Measurements from ENCODE around the gene CLDN9. TPM values are rescaled to one million over a fixed set of nuclear protein-coding genes. Genes with fewer than 3 reads are reported as not detected.

CLDN9 gene
- total and polyA plus RNA-seq, 2 donors (not counting 1 experiment from before 2014, with no cell fraction given), result 0.04 TPM; not detected in 1

GRCh38 chr16:2967721-2968161, 45.0 kb upstream of the CLDN9 start:
- no peak for ATAC-seq (ENCODE audit: low read depth)
- H3K4me1 Mint-ChIP-seq, result peaks cover 31% of the 10 kb centered on the region
- peaks cover 65 to 68% of the 10 kb centered on the region in 2 donors for H3K4me1 ChIP-seq (ENCODE audit: control insufficient read depth in 2 of 2, insufficient read depth in 2 of 2, low read length in 2 of 2)

More at GRCh38 chr16:2967721-2968161, 45.0 kb upstream of the CLDN9 start:
- WGBS (ENCODE audit: insufficient coverage), result 56% methylated on average over 33 of the region's 33 CpGs
- no peak overlapping the region for H3K4me3 ChIP-seq (ENCODE audit: control extremely low read depth in 1 of 5, extremely low read depth in 1 of 5, insufficient read depth in 1 of 5, low read depth in 2 of 5, low read length in 4 of 5)
- H3K27me3 ChIP-seq (replicated peaks in 1 of 4; ENCODE audit: control extremely low read depth in 1 of 4, control insufficient read depth in 3 of 4, insufficient read depth in 4 of 4, low read length in 3 of 4), result peaks cover 0 to 58% (median 18%) of the 10 kb centered on the region in 4 experiments
- H3K79me2 ChIP-seq (ENCODE audit: control insufficient read depth, insufficient read depth, low read length), result no peaks in the 10 kb centered on the region
- H3K36me3 ChIP-seq (replicated peaks in 1 of 2; ENCODE audit: control extremely low read depth in 1 of 2, control insufficient read depth in 1 of 2, extremely low read depth in 1 of 2, insufficient read depth in 2 of 2, low read length in 1 of 2), result no peaks in the 10 kb centered on the region
- intact Hi-C loops (cut with micrococcal nuclease), result loop anchor here (2.0 to 5.0 kb wide), 2 partner anchors 55 to 57 kb away; partner anchors contain the start of genes FLYWCH1, HCFC1R1, THOC6 and TNFRSF12A
- Mint-ChIP-seq H3K9me3 (ENCODE audit: insufficient read depth) (no peaks in the 10 kb centered on the region), H3K27me3 (peaks cover 16% of the 10 kb centered on the region), H3K27ac (no peak overlapping the region), H3K4me3 (peak overlapping the region; percentile 87)
- TF ChIP-seq EZH2 (IDR thresholded peaks at IDR 0.05; ENCODE audit: borderline replicate concordance, insufficient read depth, low read depth, low read length, poor library complexity, severe bottlenecking), result no peak
- TF ChIP-seq CTCF (IDR thresholded peaks at IDR 0.05), result no peak
- H4K20me1 ChIP-seq (ENCODE audit: control insufficient read depth, insufficient read depth, low read length, poor library complexity, severe bottlenecking), result peaks cover 29% of the 10 kb centered on the region
- CTCF ChIA-PET, result interaction anchor here (1.3 to 2.3 kb wide), 3 partner anchors 9 to 41 kb away, joined by 3 to 7 read pairs (median 5); no protein-coding TSS in a partner anchor
- POLR2A ChIA-PET, result interaction anchor here (2.0 kb wide), 1 partner anchor 13 kb away, joined by 10 read pairs; the partner anchor contains the start of gene PKMYT1
- no peak for DNase-seq
- H3K9me3 ChIP-seq (ENCODE audit: control extremely low read depth in 1 of 3, control insufficient read depth in 2 of 3, insufficient read depth in 1 of 3, low read length in 2 of 3), result peaks cover 0 to 26% (median 0%) of the 10 kb centered on the region in 3 donors
- H3K27ac ChIP-seq (ENCODE audit: low read length in 2 of 2), result no peak overlapping the region
- H3K9ac ChIP-seq (ENCODE audit: low read length), result no peak overlapping the region
- H3K4me2 ChIP-seq (replicated peaks; ENCODE audit: low read depth, low read length, poor library complexity, severe bottlenecking), result peak overlapping the region; percentile 99
- H2AFZ ChIP-seq (ENCODE audit: insufficient read depth, low read depth, low read length, poor library complexity, severe bottlenecking), result no peak overlapping the region
